HEK293 (cell line): ENCODE results near the gene CASP6.

Source experiments
- CTCF ChIA-PET: fragments of 350-600 bp; formaldehyde crosslinking; extraction: SDS; loops from one replicate; lab custom pipeline; 2021; ENCODE audit warnings: antibody characterized with exemption; lab: Yijun Ruan, JAX
- POLR2A ChIA-PET: fragments of 300-600 bp; formaldehyde crosslinking; extraction: SDS; loops from one replicate; lab custom pipeline; 2020; ENCODE audit warnings: antibody characterized with exemption, inconsistent platforms; lab: Yijun Ruan, JAX
- H3K27ac ChIP-seq: fragments of 200-500 bp; sonication (Bioruptor generic); 2 replicates; pipeline ENCODE4 v1.5.1; 2014; ENCODE audit warnings: low read depth, low read length, control low read depth, inconsistent platforms; ENCODE audit errors: extremely low read depth
- H3K36me3 ChIP-seq, 2 experiments: fragments of 200-500 bp in 1 of 2; sonication (Bioruptor generic) in 1 of 2; 1 replicate in 1 of 2; 2 replicates in 1 of 2; pipeline ENCODE4 v1.5.1; 2014 to 2017; ENCODE audit warnings: inconsistent platforms in 2 of 2, low read length in 2 of 2; ENCODE audit not compliant: control insufficient read depth in 2 of 2, insufficient read depth in 1 of 2
- H3K4me1 ChIP-seq: fragments of 200-500 bp; sonication (Bioruptor generic); 2 replicates; pipeline ENCODE4 v1.5.1; 2014; ENCODE audit warnings: mild to moderate bottlenecking, low read length, inconsistent platforms; ENCODE audit not compliant: control insufficient read depth, insufficient read depth
- H3K4me3 ChIP-seq: 2 replicates; pipeline ENCODE4 v1.5.1; 2011; ENCODE audit warnings: low read depth, mild to moderate bottlenecking, control low read depth, low read length, moderate library complexity
- H3K9me3 ChIP-seq: fragments of 200-500 bp; sonication (Bioruptor generic); 2 replicates; pipeline ENCODE4 v1.5.1; 2014; ENCODE audit warnings: low read depth, low read length, inconsistent platforms; ENCODE audit not compliant: control insufficient read depth, insufficient read depth
- HOXA7 ChIP-seq: sonication (generic); formaldehyde crosslinking; IDR thresholded peaks from 2 replicates; pipeline ENCODE4 v1.8.1; 2022; ENCODE audit warnings: missing genetic modification reagents, borderline replicate concordance
- MZF1 ChIP-seq: fragments of 450-650 bp; formaldehyde crosslinking; IDR thresholded peaks from 2 replicates; pipeline ENCODE4 v1.5.1; 2017; ENCODE audit warnings: missing biosample characterization, missing genetic modification characterization, borderline replicate concordance
- SCRT2 ChIP-seq: fragments of 450-650 bp; formaldehyde crosslinking; IDR thresholded peaks from 2 replicates; pipeline ENCODE4 v1.5.1; 2016; ENCODE audit warnings: missing biosample characterization, missing genetic modification characterization
- ZFP3 ChIP-seq: fragments of 450-650 bp; formaldehyde crosslinking; IDR thresholded peaks from 2 replicates; pipeline ENCODE4 v1.5.1; 2016; ENCODE audit warnings: low read depth, missing biosample characterization, missing genetic modification characterization
- ZNF112 ChIP-seq: fragments of 450-650 bp; formaldehyde crosslinking; IDR thresholded peaks from 2 replicates; pipeline ENCODE4 v1.5.0; 2017; ENCODE audit warnings: missing biosample characterization, missing genetic modification characterization
- ZNF114 ChIP-seq: fragments of 450-650 bp; formaldehyde crosslinking; IDR thresholded peaks from 2 replicates; pipeline ENCODE4 v1.5.0; 2017; ENCODE audit warnings: missing biosample characterization, missing genetic modification characterization
- ZNF211 ChIP-seq: fragments of 450-650 bp; formaldehyde crosslinking; IDR thresholded peaks from 2 replicates; pipeline ENCODE4 v1.5.1; 2016; ENCODE audit warnings: low read depth, missing biosample characterization, missing genetic modification characterization
- ZNF324 ChIP-seq: fragments of 450-650 bp; formaldehyde crosslinking; IDR thresholded peaks from 2 replicates; pipeline ENCODE4 v1.5.1; 2016; ENCODE audit warnings: missing biosample characterization, missing genetic modification characterization
- ZNF394 ChIP-seq: fragments of 450-650 bp; formaldehyde crosslinking; IDR thresholded peaks from 2 replicates; pipeline ENCODE4 v1.5.1; 2016; ENCODE audit warnings: missing biosample characterization, missing genetic modification characterization, mild to moderate bottlenecking, moderate library complexity, borderline replicate concordance
- ZNF416 ChIP-seq: fragments of 450-650 bp; formaldehyde crosslinking; IDR thresholded peaks from 2 replicates; pipeline ENCODE4 v1.5.1; 2016; ENCODE audit warnings: missing biosample characterization, missing genetic modification characterization
- ZNF621 ChIP-seq: fragments of 450-650 bp; formaldehyde crosslinking; IDR thresholded peaks from 2 replicates; pipeline ENCODE4 v1.5.1; 2017; ENCODE audit warnings: missing biosample characterization, missing genetic modification characterization
- ZNF626 ChIP-seq: fragments of 450-650 bp; sonication (Bioruptor Pico); formaldehyde crosslinking; IDR thresholded peaks from 2 replicates; pipeline ENCODE4 v1.5.1; 2018; ENCODE audit warnings: missing biosample characterization, missing genetic modification characterization, inconsistent platforms
- ZNF670 ChIP-seq: fragments of 450-650 bp; formaldehyde crosslinking; IDR thresholded peaks from 2 replicates; pipeline ENCODE4 v1.5.1; 2016; ENCODE audit warnings: missing biosample characterization, missing genetic modification characterization, low read depth
- ZNF777 ChIP-seq: fragments of 450-650 bp; formaldehyde crosslinking; IDR thresholded peaks from 2 replicates; pipeline ENCODE4 v1.5.1; 2017; ENCODE audit warnings: missing biosample characterization, missing genetic modification characterization, borderline replicate concordance
- ZSCAN16 ChIP-seq: fragments of 450-650 bp; formaldehyde crosslinking; IDR thresholded peaks from 2 replicates; pipeline ENCODE4 v1.5.1; 2016; ENCODE audit warnings: missing biosample characterization, missing genetic modification characterization
- TF ChIP-seq, protein P1 (sequence below): fragments of 450-650 bp; formaldehyde crosslinking; IDR thresholded peaks from 2 replicates; pipeline ENCODE4 v1.5.1; 2017; ENCODE audit warnings: missing biosample characterization, missing genetic modification characterization
- TF ChIP-seq, protein P2 (sequence below): fragments of 450-650 bp; formaldehyde crosslinking; IDR thresholded peaks from 2 replicates; pipeline ENCODE4 v1.5.1; 2016; ENCODE audit warnings: missing biosample characterization, missing genetic modification characterization
- TF ChIP-seq, protein P3 (sequence below): IDR thresholded peaks from 2 replicates; pipeline ENCODE4 v1.6.1; 2011; ENCODE audit warnings: mild to moderate bottlenecking, low read depth, low read length, borderline replicate concordance
- TF ChIP-seq, protein P4 (sequence below): fragments of 450-650 bp; formaldehyde crosslinking; IDR thresholded peaks from 2 replicates; pipeline ENCODE4 v1.5.1; 2016; ENCODE audit warnings: missing biosample characterization, missing genetic modification characterization
- TF ChIP-seq, protein P5 (sequence below): fragments of 450-650 bp; formaldehyde crosslinking; IDR thresholded peaks from 2 replicates; pipeline ENCODE4 v1.5.1; 2016; ENCODE audit warnings: missing biosample characterization, missing genetic modification characterization
- TF ChIP-seq, protein P6 (sequence below): fragments of 450-650 bp; formaldehyde crosslinking; IDR thresholded peaks from 2 replicates; pipeline ENCODE4 v1.5.1; 2016; ENCODE audit warnings: missing biosample characterization, missing genetic modification characterization, borderline replicate concordance

Gene CASP6

DNA sequence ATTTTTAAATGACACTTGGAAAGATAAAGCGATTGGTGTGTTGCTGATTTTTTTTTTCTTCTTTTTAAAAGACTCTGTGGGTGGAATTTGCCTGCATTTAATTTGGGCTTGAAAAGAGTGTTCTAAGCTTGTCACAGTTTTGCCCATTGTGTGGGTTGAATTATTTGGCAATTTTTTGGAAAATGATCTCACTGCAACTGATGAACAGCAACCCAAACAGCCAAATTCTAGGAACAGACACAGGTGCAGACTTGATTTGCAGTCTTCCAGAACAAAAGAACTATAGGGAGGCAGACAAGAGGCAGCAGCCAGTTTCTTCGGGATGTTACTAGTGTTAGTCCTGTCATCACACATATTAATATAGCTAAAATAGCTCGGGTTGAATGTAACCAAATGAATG is 40.5 kb downstream of the CASP6 start:
- Histone ChIP-seq H3K9me3 (no peaks in the 10 kb centered on the region), H3K27ac (no peak overlapping the region), H3K4me3 (no peak overlapping the region), H3K4me1 (no peaks in the 10 kb centered on the region), H3K36me3 (peaks cover 0 to 3% of the 10 kb centered on the region in 2 experiments; a peak in 2 of 3 replicates)
- POLR2A ChIA-PET: no interaction called here
- CTCF ChIA-PET: no interaction called here
- TF ChIP-seq ZNF777 (tag by site-specific recombination): no peak
- TF ChIP-seq, protein P1, sequence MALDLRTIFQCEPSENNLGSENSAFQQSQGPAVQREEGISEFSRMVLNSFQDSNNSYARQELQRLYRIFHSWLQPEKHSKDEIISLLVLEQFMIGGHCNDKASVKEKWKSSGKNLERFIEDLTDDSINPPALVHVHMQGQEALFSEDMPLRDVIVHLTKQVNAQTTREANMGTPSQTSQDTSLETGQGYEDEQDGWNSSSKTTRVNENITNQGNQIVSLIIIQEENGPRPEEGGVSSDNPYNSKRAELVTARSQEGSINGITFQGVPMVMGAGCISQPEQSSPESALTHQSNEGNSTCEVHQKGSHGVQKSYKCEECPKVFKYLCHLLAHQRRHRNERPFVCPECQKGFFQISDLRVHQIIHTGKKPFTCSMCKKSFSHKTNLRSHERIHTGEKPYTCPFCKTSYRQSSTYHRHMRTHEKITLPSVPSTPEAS (tag by site-specific recombination): no peak
- no peak for TF ChIP-seq ZNF112
- TF ChIP-seq ZNF670: no peak
- no peak for TF ChIP-seq HOXA7
- no peak for TF ChIP-seq MZF1
- TF ChIP-seq, protein P2, sequence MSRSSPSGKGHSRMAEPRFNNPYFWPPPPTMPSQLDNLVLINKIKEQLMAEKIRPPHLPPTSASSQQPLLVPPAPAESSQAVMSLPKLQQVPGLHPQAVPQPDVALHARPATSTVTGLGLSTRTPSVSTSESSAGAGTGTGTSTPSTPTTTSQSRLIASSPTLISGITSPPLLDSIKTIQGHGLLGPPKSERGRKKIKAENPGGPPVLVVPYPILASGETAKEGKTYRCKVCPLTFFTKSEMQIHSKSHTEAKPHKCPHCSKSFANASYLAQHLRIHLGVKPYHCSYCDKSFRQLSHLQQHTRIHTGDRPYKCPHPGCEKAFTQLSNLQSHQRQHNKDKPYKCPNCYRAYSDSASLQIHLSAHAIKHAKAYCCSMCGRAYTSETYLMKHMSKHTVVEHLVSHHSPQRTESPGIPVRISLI (tag by site-specific recombination): no peak
- TF ChIP-seq ZSCAN16 (tag by site-specific recombination): no peak
- TF ChIP-seq ZNF621 (tag by site-specific recombination): no peak
- no peak for TF ChIP-seq ZFP3 (tag by site-specific recombination)
- no peak for TF ChIP-seq ZNF394
- TF ChIP-seq SCRT2 (tag by site-specific recombination): no peak
- TF ChIP-seq ZNF211 (tag by site-specific recombination): no peak
- TF ChIP-seq, protein P3, sequence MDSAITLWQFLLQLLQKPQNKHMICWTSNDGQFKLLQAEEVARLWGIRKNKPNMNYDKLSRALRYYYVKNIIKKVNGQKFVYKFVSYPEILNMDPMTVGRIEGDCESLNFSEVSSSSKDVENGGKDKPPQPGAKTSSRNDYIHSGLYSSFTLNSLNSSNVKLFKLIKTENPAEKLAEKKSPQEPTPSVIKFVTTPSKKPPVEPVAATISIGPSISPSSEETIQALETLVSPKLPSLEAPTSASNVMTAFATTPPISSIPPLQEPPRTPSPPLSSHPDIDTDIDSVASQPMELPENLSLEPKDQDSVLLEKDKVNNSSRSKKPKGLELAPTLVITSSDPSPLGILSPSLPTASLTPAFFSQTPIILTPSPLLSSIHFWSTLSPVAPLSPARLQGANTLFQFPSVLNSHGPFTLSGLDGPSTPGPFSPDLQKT: no peak

DNA sequence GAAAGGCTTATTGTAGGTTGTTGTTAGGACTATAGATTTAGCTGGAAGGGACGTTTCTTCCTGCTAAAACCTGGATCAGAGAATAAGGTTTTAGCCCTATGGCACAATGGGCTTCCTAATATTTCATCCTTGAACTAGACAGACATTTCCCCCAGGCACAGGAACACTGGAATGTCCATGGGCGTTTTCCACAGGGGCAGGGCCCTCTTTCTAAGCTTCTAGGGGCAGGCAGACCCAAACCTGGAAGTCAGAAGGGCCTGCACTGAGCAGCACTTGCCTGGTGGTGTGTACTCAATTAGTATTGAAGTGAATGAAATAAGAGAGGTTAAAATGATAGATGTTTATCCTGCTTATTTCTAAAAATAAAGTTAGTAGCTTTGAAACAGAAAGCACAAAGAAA is 41.1 kb downstream of the CASP6 start:
- Histone ChIP-seq H3K9me3 (no peaks in the 10 kb centered on the region), H3K27ac (no peak overlapping the region), H3K36me3 (peaks cover 0 to 3% of the 10 kb centered on the region in 2 experiments; a peak in 2 of 3 replicates), H3K4me3 (no peak overlapping the region), H3K4me1 (no peaks in the 10 kb centered on the region)
- ChIA-PET POLR2A (no interaction called here), CTCF (no interaction called here)
- no peak for TF ChIP-seq ZNF324 (tag by site-specific recombination)
- TF ChIP-seq, protein P4, sequence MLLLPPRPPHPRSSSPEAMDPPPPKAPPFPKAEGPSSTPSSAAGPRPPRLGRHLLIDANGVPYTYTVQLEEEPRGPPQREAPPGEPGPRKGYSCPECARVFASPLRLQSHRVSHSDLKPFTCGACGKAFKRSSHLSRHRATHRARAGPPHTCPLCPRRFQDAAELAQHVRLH (tag by site-specific recombination): no peak
- TF ChIP-seq, protein P5, sequence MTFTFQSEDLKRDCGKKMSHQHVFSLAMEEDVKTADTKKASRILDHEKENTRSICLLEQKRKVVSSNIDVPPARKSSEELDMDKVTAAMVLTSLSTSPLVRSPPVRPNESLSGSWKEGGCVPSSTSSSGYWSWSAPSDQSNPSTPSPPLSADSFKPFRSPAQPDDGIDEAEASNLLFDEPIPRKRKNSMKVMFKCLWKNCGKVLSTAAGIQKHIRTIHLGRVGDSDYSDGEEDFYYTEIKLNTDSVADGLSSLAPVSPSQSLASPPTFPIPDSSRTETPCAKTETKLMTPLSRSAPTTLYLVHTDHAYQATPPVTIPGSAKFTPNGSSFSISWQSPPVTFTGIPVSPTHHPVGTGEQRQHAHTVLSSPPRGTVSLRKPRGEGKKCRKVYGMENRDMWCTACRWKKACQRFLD (tag by site-specific recombination): no peak
- TF ChIP-seq, protein P6, sequence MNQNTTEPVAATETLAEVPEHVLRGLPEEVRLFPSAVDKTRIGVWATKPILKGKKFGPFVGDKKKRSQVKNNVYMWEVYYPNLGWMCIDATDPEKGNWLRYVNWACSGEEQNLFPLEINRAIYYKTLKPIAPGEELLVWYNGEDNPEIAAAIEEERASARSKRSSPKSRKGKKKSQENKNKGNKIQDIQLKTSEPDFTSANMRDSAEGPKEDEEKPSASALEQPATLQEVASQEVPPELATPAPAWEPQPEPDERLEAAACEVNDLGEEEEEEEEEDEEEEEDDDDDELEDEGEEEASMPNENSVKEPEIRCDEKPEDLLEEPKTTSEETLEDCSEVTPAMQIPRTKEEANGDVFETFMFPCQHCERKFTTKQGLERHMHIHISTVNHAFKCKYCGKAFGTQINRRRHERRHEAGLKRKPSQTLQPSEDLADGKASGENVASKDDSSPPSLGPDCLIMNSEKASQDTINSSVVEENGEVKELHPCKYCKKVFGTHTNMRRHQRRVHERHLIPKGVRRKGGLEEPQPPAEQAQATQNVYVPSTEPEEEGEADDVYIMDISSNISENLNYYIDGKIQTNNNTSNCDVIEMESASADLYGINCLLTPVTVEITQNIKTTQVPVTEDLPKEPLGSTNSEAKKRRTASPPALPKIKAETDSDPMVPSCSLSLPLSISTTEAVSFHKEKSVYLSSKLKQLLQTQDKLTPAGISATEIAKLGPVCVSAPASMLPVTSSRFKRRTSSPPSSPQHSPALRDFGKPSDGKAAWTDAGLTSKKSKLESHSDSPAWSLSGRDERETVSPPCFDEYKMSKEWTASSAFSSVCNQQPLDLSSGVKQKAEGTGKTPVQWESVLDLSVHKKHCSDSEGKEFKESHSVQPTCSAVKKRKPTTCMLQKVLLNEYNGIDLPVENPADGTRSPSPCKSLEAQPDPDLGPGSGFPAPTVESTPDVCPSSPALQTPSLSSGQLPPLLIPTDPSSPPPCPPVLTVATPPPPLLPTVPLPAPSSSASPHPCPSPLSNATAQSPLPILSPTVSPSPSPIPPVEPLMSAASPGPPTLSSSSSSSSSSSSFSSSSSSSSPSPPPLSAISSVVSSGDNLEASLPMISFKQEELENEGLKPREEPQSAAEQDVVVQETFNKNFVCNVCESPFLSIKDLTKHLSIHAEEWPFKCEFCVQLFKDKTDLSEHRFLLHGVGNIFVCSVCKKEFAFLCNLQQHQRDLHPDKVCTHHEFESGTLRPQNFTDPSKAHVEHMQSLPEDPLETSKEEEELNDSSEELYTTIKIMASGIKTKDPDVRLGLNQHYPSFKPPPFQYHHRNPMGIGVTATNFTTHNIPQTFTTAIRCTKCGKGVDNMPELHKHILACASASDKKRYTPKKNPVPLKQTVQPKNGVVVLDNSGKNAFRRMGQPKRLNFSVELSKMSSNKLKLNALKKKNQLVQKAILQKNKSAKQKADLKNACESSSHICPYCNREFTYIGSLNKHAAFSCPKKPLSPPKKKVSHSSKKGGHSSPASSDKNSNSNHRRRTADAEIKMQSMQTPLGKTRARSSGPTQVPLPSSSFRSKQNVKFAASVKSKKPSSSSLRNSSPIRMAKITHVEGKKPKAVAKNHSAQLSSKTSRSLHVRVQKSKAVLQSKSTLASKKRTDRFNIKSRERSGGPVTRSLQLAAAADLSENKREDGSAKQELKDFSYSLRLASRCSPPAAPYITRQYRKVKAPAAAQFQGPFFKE (tag by site-specific recombination): no peak
- TF ChIP-seq ZNF416 (tag by site-specific recombination): no peak
- no peak for TF ChIP-seq ZNF626 (tag by site-specific recombination)
- no peak for TF ChIP-seq ZNF114
